Choroid plexus epithelial cell (primary cell): Measurements from ENCODE around the gene CACNG3.

Experiments
- DNase-seq: peaks from one replicate; pipeline ENCODE4 v3.0.0-alpha.2; 2010; ENCODE audit warnings: low read depth
- H3K4me3 ChIP-seq: 2 replicates; pipeline ENCODE4 v1.5.1; 2011; ENCODE audit warnings: low read depth, mild to moderate bottlenecking, control low read depth, low read length, moderate library complexity
- CTCF ChIP-seq: conservative IDR thresholded peaks from 2 replicates; pipeline ENCODE4 v1.5.1; 2011; ENCODE audit warnings: low read depth, mild to moderate bottlenecking, control low read depth, inconsistent platforms, low read length, moderate library complexity

CACNG3 gene

DNA sequence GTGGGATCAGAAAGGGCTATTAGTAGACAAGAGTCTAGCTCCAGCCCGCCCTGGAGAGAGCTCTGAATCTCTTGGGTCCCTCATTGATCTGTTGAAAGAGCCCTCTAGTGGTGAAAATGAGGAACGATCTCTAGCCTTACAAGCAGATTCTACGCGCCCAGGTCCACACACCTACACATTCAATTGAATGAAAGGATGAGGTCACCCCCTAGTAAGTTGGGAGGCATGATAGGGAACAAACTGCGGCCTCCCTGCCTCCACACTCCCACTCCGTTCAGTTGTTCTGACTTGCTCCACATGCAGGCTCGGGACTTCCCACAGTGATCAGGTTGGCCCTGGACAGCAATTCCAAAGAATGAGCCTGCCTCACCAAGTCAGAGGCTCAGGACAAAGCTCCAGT lies 2.9 kb upstream of the CACNG3 start:
- peak; percentile 62 for TF ChIP-seq CTCF
- H3K4me3 ChIP-seq, result no peak overlapping the region
- DNase-seq, result peak; percentile 52

DNA sequence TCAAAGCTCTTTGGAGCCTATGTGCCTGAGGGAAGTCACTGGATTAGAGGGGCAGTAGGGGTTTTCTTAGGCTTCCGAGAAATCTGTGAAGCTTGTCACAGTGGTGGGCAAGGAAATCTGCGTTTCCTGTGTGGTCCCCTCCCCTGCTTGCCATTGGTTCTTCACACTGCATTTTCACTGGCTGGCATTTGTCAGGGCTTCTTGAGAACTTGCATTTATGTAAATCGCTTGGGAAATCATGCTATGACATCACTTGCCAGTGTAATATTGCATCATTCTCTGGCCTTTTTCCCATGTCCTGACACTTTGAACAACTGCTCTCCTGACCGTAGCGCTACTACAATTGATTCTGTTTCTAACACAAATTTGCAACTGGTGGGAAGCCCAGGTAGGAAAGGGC lies 1.8 kb downstream of the CACNG3 start:
- no peak for TF ChIP-seq CTCF
- H3K4me3 ChIP-seq, result no peak overlapping the region
- no peak for DNase-seq

GRCh38 chr16:24258791-24259190 lies 2.7 kb downstream of the CACNG3 start:
- H3K4me3 ChIP-seq, result no peak overlapping the region
- TF ChIP-seq CTCF, result no peak
- no peak for DNase-seq

DNA sequence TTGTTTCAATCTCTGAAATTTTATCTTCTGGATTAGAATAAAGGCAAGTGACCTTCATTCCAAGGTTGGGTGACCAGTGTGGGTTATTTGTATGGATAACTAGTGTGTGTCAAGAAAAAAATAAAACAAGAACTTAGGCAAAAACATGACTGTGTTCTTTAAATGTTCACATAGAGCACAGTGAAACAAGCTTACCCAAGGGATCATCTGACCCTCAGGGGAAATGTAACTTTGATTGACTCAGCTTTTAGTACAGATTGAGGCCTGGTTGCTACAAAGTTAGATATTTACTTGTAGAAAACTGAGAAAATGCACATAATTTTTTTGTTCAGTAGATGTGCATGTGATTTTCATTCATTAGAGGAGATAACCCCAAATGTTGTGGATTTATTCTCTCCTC lies 6.7 kb downstream of the CACNG3 start:
- H3K4me3 ChIP-seq, result no peak overlapping the region
- no peak for DNase-seq
- no peak for TF ChIP-seq CTCF

DNA sequence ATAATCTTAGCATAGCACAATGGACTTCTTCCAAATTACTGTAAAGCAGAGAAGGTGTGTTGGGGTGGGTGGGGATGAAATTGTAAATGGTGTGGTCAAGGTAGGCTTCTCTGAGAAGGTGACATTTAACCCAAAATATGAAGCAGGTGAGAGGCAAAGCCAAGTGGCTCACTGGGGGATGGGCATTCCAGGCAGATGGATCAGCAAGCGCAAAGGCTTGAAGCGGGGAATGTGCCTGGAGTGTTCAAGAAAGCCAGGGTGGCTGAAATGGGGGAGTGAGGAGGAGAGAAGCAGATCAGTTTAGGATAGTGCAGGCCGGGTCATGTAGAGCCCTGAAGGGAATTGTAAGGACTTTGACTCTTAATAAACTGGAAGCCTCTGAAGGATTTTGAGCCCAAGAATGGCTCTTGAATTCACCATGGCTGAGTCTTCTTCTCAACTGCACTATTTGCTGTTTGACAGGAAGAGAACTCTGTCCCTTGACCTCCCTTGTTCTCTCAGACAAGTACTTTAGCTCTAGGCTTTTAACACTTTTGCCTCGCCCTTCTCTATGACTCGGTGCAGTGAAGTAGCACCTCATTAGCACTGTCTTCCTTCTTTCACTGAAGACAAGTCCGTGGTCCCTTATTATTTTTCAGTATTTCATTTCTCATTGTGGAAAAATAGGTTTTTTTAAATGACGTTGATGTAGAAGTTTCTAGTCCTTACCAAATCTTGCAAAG lies 14.7 kb downstream of the CACNG3 start:
- DNase-seq, result no peak
- H3K4me3 ChIP-seq, result no peak overlapping the region
- no peak for TF ChIP-seq CTCF

GRCh38 chr16:24272379-24272778 lies 16.2 kb downstream of the CACNG3 start:
- H3K4me3 ChIP-seq, result no peak overlapping the region
- no peak for DNase-seq
- no peak for TF ChIP-seq CTCF

GRCh38 chr16:24273508-24274182 lies 17.5 kb downstream of the CACNG3 start:
- peak; percentile 16 for DNase-seq
- no peak overlapping the region for H3K4me3 ChIP-seq
- no peak for TF ChIP-seq CTCF
